GM08714 (cell line): ENCODE measurements around the gene ACVR1B.

ENCODE experiments used
- H3K4me3 ChIP-seq: fragments of 200-500 bp; sonication (Bioruptor generic); 2 replicates; pipeline ENCODE4 v1.5.1; 2014; ENCODE audit warnings: mild to moderate bottlenecking, low read length, inconsistent platforms
- ZNF274 ChIP-seq: IDR thresholded peaks from 2 replicates; pipeline ENCODE4 v1.6.1; 2012; ENCODE audit warnings: mild to moderate bottlenecking, low read depth, low read length

The ACVR1B gene

GRCh38 chr12:52019113-52019770, 67.7 kb downstream of the ACVR1B start:
- H3K4me3 ChIP-seq, result no peak overlapping the region
- TF ChIP-seq ZNF274, result no peak

GRCh38 chr12:52020539-52021336, 69.2 kb downstream of the ACVR1B start:
- TF ChIP-seq ZNF274, result no peak
- no peak overlapping the region for H3K4me3 ChIP-seq

GRCh38 chr12:52022841-52023181, 71.3 kb downstream of the ACVR1B start:
- TF ChIP-seq ZNF274, result no peak
- peak overlapping the region; percentile 21; the same call in 1 of the 2 replicates for H3K4me3 ChIP-seq

GRCh38 chr12:52023182-52023975, 71.9 kb downstream of the ACVR1B start:
- peak overlapping the region; percentile 21; the same call in 1 of the 2 replicates for H3K4me3 ChIP-seq
- TF ChIP-seq ZNF274, result no peak

- H3K4me3 ChIP-seq, result peak overlapping the region; percentile 3; the same call in 1 of the 2 replicates
- TF ChIP-seq ZNF274, result no peak
Observed at GRCh38 chr12:52023976-52024688, 72.6 kb downstream of the ACVR1B start.

- no peak overlapping the region; the same call in 1 of the 2 replicates for H3K4me3 ChIP-seq
- no peak for TF ChIP-seq ZNF274
Observed at GRCh38 chr12:52024845-52025230, 73.3 kb downstream of the ACVR1B start.

GRCh38 chr12:52026263-52026662, 74.8 kb downstream of the ACVR1B start:
- H3K4me3 ChIP-seq, result no peak overlapping the region
- TF ChIP-seq ZNF274, result no peak

- H3K4me3 ChIP-seq, result no peak overlapping the region
- TF ChIP-seq ZNF274, result no peak
Observed at GRCh38 chr12:52027085-52027843, 75.8 kb downstream of the ACVR1B start.

- no peak for TF ChIP-seq ZNF274
- H3K4me3 ChIP-seq, result no peak overlapping the region
Observed at GRCh38 chr12:52029685-52030084, 78.2 kb downstream of the ACVR1B start.

- TF ChIP-seq ZNF274, result no peak
- peak overlapping the region; percentile 27; the same call in 1 of the 2 replicates for H3K4me3 ChIP-seq
Observed at GRCh38 chr12:52032446-52032803, 80.9 kb downstream of the ACVR1B start.

- no peak for TF ChIP-seq ZNF274
- peak overlapping the region; percentile 50; the same call in 1 of the 2 replicates for H3K4me3 ChIP-seq
Observed at GRCh38 chr12:52032804-52033445, 81.4 kb downstream of the ACVR1B start.

- peak overlapping the region; percentile 50; the same call in 1 of the 2 replicates for H3K4me3 ChIP-seq
- no peak for TF ChIP-seq ZNF274
Observed at GRCh38 chr12:52033446-52034140, 82.1 kb downstream of the ACVR1B start.
